NCI-H2196 treated with DMSO at 0.1 percent for 48 hours (cell line): ENCODE measurements around the gene ANXA7.
"Not testable (repeated sequence)": the region's sequence is repeated elsewhere in the genome, so short reads cannot be mapped to it uniquely, and the experiment has no call there.

Experiments
- DNase-seq: peaks from one replicate; lab custom pipeline; 2025; ENCODE audit not compliant: unreplicated experiment; lab: John Stamatoyannopoulos, UW

Gene ANXA7

DNA sequence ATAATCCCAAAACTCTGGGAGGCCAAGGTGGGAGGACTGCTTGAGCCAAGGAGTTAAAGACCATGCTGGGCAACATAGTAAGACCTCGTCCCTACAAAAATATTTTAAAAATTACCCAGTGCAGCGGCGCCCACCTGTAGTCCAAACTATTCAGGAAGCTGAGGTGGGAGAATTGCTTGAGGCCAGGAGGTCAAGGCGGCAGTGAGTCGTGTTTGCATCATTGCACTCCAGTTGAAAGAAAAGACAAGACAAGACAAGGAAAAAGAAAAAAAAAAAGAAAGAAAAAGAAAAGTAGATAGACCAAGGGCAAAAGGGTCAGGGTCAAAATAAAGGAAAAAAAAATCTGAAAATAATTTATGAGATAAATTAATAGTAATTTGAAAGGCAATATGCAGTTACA, 5.8 kb downstream of the ANXA7 start:
- DNase-seq = no peak

DNA sequence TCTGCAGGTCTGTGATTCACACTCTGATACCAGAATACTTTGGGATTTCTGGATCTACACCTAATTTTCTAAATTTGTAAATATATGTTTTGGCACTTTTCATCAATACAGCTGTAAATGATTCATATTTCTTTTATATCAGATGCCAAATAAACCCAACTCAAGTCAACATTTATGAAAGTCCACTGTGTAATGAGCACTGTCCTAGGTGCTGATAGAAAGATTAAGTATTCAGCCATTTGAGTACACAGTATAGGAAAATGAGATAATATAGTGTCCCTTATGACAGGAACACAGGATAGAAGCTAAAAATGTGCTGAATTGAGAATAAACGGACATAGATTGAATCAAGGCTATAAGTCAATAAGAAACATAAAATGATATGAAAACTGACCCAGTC, 6.4 kb downstream of the ANXA7 start:
- no peak for DNase-seq

DNA sequence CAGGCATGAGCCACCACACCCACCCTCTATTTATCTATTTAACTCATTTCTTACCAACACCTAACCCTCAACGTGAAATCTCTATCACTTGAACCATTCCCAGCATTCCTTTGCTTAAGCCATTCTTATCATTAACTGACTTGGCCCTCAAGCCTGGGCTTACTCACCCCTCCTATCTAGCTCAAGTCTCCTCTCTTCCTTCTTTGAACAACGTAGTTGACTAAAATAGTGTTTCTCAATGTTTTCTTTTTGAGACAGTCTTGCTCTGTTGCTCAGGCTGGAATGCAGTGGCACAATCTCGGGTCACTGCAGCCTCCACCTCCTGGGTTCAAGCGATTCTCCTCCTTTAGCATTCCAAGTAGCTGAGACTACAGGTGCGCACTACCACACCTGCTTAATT, 7.0 kb downstream of the ANXA7 start:
- DNase-seq = no peak

DNA sequence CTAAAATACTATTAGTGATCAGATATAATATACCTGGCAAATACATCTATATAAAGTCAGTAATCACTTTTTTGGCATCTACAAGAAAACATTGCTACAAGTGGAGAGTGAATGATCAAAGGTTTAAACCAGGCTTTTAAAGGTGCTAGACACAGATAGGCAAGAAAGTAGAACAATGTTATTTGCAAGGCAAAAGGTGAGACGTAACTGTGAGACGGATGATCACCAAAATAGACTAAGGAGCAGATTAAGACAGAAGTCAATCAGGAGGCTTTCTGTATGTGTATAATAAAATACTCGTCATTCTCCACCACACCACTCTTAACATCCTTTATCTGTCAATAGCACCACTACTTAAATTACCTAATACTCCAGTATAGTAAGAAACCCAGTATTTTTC, 8.3 kb downstream of the ANXA7 start:
- DNase-seq = no peak

DNA sequence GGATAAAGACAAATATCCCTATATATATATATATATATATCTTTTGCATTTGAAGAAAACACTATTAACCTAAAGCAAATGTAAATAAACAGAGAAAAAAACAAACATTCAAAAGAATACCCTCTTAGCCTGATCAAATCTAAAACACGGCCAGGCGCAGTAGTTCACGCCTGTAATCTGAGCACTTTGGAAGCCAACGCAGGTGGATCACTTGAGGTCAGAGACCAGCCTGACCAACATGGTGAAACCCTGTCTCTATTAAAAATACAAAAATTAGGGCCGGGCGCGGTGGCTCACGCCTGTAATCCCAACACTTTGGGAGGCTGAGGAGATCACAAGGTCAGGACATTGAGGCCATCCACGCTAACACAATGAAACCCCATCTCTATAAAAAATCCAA, 9.2 kb downstream of the ANXA7 start:
- DNase-seq = no peak

DNA sequence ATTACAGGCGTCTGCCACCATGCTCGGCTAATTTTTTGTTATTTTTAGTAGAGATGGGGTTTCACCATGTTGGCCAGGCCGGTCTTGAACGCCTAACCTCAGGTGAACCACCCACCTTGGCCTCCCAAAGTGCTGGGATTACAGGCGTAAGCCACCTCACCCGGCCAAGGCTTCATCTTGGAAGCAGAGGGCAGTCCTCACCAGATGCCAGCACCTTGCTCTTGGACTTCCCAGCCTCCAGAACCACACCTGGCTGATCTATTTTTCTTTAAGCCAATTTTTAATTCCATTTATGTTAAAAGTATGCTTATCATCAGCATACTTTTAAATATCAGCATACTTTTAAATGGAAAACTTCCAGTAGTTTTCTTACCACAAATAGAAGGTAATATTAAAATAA, 12.2 kb downstream of the ANXA7 start:
- DNase-seq = no peak

DNA sequence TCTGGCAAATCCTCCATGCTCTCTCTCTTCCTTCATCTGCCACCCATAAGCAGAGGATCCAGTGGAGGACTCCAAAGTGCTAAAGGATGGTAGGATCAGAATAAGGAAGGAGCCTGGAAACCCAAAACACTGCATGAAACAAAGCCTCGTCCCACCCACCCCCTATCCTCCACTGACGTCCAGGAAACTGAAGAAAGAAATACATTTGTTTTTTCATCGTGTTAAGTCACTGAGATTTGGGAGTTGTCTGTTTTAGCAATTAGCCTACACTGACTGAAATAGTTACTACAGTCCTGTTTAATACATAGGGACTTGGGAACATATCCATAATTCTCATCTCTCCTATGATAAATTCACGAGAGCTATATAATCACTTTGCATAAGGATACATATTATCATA, 14.8 kb downstream of the ANXA7 start:
- no peak for DNase-seq

DNA sequence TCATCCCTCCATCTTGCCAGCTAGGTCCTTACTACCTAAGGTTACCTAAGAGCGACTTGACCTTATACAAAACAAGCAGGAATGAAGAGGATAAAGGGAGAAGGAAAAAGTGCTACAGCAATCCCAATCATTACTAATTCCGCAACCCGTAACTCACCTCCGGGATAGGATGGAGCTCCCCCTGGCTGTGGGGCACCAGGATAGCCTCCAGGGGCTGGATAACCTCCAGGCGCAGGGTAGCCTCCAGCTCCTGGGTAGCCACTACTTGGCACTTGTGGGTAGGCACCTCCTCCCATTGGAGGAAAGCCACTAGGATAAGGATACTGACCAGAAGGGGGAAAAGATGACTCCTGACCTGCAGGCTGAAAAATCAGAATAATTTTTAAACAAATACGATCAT, 15.8 kb downstream of the ANXA7 start:
- no peak for DNase-seq

DNA sequence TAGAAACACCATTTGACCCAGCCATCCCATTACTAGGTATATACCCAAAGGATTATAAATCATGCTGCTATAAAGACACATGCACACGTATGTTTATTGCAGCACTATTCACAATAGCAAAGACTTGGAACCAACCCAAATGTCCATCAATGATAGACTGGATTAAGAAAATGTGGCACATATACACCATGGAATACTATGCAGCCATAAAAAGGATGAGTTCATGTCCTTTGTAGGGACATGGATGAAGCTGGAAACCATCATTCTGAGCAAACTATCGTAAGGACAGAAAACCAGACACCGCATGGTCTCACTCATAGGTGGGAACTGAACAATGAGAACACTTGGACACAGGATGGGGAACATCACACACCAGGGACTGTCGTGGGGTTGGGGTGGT, 19.5 kb downstream of the ANXA7 start:
- DNase-seq = not testable (repeated sequence)

DNA sequence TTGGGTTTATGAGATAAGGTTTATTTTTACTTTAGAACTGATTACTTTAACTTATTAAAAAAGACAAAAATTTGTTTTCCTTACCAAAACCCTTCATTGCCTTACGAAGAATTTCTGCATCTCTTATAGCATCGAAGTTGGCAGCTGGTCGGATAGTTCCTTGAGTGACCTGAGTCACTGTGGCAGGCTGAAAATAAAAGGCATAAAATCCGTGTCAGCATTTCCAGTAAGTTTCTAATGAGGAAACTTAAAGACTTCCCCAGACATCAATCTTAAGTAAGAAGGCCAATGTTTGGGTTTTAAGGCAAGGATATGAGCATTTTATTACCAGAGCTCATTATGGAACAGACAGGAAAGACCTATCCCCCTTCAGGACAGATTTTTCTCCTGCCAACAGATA, 25.6 kb downstream of the ANXA7 start:
- DNase-seq = no peak

DNA sequence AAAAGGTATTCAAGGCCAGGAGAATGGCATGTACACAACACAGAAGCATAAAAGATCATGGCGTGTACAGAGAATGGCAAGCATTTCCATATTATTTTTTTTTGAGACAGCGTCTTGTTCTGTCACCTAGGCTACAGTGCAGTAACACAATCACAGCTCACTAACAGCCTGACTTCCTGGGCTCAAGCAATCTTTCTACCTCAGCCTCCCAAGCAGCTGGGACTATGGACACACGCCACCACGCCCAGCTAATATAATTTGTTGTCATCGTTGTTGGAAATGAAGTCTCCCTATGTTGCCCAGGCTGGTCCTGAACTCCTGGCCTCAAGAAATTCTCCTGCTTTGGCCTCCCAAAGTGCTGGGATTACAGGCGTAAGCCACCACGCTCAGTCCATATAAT, 27.3 kb downstream of the ANXA7 start:
- no peak for DNase-seq

DNA sequence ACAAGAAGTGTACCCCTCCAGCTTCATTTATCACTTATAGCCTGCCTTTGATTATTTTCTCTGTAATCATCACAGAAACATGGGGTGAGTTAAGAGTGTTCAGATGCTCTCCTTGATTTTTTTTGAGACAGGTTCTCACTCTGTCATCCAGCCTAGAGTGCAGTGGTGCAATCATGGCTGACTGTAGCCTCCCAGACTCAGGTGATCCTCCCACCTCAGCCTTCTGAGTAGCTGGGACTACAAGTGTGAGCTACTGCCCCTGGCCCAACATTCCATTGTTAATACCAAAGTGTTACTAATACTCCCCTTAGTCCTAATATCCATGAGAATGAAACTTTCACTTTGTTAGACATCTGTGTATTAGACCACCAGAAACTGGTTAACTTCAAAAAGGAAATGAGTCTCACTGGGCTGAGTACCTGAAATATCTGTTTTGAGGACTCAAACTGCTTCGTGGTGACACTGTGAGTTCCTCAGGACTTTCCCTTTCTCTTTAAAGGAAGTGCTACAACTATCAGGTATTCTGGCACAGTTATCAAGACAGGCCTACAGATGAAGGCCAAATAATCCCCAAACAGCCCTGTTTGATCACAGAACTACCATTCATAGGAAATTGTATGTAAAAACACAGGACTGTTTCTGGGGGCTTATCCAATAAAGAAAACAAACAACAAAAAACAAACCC, 34.7 kb downstream of the ANXA7 start:
- no peak for DNase-seq

DNA sequence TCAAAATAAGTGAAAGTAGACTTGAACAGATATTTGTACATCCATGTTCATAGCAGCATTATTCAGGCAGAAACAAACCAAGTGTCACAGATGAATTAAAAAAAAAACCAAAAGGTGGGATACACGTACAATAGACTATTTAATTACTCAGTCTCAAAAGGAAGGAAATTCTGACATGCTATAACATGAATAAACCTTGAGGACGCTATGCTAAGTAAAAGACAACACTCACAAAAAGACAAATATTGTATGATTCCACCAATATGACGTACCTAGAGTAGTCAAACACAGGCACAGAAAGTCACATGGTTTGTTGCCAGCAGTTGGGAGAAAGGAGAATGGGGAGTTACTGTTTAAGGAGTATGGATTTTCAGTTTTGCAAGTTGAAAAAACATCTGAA, 37.2 kb downstream of the ANXA7 start:
- no peak for DNase-seq

DNA sequence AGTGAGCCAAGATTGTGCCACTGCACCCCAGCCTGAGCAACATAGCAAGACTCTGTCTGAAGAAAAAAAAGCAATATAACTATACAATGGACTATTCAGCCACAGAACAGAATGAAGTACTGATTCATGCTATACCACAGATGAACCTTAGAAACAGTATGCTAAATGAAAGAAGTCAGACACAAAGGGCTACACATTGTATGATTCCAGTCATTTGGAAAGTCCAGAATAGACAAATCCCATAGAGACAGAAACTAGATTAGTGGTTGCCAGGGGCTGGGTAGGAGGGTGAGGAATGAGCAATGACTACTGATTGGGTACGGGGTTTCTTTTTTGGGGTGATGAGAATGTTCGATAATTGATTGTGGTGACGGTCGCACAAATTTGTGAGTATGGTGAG, 45.6 kb downstream of the ANXA7 start:
- DNase-seq = no peak

DNA sequence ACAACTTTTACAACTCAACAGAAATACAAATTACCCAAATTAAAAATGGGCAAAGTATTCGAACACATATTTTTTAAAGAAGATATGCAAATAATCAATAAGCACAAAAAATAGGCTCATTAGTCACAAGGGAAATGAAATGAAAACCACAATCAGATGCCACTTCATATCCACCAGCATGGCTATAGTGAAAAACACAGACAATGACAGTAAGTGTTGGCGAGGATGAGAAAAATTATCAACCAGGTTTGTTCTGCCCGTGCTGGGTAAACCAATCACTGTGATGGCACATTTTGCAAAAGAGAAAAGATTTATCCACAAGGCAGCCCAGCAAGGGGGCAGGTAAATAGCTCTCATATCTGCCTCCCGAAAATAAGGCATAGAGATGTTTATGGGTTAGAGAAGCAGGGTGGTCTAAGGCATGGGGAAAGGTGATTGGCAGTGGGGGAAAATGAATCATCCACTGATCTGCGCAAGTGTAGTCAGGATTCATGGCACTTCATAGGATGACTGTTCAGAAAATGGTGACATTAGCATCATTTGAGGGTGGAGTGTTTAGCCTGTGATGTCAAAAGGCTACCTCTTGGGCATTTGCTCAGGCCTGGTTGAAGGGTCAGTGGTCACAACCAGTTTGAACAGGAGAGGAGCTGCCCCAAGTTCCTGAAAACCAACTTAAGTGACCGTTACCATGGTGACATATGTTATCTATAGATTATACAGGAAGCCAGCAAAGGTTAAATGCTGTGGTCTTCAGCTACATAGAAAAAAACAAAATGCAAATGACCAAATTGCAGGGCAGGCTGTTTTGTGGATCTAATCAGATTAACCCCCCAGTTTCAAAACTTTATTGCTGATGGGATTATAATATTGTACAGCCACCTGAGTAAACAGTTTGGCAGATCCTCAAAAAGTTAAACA, 47.2 kb downstream of the ANXA7 start:
- DNase-seq = no peak

DNA sequence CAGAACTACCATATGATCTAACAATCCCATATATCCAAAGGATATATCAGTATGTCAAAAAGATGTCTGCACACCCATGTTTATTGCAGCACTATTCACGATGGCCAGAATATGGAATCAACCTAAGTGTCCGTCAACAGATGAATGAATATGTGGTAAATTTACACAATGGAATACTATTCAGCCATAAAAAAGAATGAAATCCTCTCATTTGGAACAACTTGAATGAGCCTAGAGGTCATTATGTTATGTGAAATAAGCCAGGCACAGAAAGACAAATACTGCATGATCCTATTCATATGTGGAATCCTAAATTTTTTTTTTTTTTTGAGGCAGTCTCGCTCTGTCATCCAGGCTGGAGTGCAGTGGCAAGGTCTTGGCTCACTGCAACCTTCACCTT, 48.9 kb downstream of the ANXA7 start:
- DNase-seq = no peak

DNA sequence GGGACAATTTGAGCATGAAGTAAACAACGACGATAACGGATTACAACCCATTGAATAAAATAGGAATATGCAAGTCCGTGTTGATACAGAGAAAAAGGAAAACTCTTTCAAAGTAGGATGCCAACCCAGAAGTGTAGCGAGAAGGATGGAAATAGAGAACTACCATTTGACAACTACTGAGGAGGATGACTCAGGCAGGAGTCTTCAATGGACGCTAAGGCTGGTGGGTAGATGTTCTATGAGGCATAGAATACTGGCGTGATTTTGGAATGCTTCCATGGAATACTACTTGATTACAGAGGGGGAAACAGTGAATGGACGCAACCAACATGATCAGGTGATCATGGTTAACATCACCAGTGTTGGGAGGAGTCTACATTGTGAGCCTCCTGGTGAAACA, 54.4 kb downstream of the ANXA7 start:
- DNase-seq = no peak

DNA sequence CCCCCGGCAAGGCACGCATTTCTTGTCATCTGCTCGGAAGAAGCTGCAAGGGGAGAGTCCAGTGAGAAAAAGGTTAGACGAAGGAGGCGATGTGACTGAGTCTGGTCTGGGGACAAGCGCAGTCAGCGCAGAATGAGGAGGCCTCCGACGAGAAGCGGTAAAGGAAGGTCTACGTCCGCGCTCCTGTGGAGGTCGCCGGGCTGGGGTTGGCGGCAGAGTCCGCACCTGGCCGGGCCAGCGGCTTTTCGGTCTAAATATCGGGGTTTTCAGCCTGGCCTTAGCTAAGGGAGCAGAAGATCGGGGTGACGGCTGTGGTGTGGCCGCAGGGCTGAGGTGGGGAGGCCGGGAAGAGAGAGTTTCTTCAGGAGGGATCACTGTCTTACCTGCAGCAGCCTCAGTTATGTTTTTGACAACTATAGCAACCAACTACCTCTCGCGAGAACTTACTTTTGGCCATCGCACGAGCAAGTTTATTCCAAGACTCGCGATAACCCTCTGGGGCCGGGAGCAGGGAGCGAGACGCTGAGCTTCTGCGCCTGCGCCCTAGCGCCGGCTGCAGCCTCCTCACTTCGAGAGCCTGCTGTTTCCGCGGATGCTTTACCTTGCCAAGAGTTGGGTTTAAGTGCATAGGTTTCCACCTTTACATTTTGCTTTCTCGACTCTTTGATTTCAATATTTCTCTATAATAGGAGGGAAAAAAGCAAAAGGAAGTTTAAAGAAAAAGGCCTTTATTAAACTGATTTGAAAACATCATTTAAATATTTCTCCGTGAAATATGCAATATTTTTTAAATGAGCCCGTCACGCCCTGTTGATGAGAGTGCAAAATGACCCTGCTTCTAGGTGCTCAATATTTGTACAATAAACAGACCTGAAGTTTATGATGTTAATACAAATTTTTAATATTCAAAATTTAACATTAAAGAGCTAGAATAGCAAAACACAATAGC, 55.3 kb downstream of the ANXA7 start, which contains the start of gene CFAP70:
CFAP70 (minus strand) TSS at position 534 of the 949 bp plus-strand sequence. CDS start 4,068 bp downstream, outside the sequence.
- no peak for DNase-seq

DNA sequence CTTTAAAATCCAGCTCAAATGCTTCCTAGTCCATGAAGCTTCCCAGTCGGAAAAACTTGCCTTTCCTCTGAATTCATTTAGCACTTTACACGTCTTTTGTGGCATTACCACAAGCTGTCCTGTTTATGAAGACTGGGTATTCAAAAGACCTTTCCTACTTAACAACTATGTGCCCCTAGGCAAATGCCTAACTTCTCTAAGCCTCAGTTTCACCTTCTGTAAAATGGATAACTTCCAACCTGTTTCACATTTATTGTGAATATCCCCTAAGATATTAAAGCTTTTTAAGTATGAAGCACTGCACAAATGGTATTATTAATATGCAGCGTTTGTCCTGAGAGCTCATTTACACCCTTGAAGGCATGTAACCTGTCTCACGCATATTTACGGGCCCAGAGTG, 56.0 kb downstream of the ANXA7 start:
- DNase-seq = no peak

DNA sequence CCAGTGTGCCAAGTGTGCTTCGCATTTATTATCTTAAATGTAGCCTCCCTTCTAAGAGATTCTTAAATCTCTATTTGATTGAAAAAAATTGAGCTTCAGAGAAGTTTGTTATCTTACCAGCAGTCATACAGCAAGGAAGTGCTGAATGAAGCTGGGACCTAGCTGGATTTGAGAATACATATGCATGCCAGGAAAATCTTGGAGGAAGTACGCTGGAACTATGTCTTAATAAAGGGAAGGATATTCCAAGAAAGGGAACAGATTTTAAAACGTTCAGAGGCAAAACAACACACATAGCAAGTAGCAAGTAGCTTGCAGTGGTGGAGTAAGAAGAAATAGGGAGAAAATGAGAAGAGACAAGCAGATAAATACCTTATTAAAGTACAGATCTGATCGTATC, 56.7 kb downstream of the ANXA7 start:
- DNase-seq = no peak

DNA sequence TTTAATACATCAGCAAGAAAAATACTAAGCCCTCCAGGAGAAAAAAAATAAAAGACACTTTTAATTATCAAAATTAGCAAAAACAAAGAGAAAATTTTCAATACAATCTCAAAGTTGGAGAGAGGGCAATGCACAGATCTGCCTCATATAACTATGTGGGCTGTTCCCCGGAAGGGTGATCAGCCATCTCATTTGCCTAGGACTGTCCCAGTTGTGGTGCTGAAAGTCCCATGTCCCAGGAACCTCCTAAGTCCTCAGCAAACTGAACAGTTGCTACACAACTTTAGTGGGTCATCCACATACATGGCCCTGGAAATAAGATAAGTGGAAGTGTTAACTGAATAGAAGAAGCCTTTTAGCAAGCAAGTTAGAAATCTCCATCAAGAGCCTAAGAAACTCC, 69.6 kb downstream of the ANXA7 start:
- no peak for DNase-seq
